HG03520 (cell line): ENCODE data around the gene PARK7.

Experiments
- ATAC-seq: cut with Tn5 transposase; IDR thresholded peaks from one replicate; pipeline ENCODE4 v1.9.1; 2021; ENCODE audit warnings: mild to moderate bottlenecking, moderate library complexity; ENCODE audit not compliant: unreplicated experiment

PARK7 gene

DNA sequence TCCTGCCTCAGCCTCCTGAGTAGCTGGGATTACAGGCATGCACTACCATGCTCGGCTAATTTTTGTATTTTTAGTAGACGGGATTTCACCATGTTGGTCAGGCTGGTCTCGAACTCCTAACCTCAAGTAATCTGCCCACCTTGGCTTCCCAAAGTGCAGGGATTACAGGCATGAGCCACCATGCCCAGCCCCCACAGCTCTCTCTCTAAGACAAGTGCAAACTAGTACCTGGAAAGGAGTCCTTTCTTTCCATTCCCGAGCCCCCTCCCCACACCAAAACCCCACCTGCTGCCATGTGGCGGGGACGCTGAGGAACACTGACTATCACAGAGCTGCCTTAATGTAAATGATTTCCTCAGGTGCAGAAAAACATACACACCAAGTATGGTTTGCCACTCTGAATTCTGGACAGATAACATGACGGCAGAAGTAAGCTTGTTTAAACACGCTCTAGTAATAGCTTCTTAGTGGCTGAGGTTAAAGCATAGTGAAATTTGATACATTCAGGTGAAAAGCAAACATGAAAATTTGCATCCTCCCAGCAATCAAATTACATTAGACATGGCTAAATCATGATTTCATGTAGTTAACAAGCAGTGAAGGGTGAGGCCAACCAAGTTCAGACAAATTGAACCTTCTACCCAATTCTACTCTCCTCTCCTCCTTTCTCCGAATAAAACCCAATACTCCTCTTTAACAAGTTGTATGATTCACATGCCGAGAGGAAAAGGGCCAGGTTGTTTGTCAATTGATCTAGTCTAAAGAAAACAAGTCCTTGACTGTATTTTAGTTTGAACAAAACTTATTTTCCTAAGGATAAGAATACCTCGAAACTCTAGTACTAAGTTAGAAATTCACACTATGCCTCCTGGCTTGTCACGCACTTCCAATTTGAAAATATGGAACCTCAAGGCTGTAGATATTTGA lies 44.8 kb downstream of the PARK7 start:
- ATAC-seq, result no peak

DNA sequence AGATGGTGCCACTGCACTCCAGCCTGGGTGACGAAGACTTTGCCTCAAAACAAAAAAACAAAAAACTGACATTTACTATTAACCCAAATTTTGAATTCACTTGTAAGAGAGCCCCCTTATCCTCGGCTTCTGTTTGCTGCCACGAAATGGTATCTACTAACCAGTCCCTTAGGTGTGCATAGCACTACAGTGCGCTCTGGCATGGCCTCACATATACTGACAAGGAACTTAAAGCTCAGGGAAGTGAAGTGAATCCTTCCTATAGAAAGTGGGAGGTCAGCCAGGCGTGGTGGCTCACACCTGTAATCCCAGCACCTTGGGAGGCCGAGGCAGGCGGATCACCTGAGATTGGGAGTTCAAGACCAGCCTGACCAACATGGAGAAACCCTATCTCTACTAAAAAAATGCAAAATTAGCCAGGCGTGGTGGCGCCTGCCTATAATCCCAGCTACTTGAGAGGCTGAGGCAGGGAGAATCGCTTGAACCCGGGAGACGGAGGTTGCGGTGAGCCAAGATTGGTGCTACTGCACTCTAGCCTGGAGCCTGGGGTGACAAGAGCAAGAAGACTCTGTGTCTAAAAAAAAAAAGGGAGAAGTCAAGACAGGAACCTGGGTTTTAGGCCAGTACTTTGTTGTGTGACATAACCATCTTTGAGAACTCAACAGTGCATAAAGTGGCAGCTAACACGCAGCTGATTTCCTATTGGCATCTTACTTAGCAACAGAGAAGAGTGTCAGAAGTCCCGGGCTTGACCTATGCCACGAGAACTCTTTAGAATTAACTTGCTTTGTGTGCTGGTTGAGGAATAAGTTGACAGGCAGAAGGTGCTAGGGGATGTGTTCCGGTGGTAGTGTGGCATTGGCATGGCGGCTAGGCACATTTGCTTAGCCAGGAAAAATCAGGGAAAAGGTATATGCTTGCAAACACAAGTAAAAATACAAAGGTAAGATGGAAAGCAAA lies 47.8 kb downstream of the PARK7 start:
- ATAC-seq, result no peak

DNA sequence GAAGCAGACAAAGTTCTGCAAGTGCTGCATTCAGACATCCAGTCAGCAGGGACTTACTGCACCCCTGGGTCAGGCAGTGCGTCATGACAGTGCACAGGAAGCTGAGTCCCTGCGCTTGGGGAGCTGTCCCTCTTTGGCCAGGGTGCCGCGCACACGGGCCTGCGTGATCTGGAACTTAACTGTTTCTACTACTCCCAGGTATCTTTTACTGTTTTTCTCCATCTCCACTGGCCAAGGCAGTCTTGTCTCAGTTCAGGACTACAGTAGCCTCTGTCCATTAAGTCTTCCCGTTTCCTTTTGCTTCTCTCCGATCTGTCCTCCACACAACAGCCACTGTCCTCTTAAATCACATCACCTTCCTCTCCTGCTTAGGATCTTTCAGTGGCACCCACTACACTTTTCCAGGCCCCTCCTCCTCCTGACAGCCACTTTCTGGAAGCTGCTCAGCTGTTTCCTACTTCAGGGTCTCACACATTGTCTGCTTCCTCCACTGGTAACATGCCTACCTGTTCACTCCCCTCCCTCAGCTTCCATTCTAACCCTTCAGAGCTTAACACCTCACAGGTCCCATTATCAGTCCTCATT lies 48.7 kb downstream of the PARK7 start:
- ATAC-seq, result no peak

DNA sequence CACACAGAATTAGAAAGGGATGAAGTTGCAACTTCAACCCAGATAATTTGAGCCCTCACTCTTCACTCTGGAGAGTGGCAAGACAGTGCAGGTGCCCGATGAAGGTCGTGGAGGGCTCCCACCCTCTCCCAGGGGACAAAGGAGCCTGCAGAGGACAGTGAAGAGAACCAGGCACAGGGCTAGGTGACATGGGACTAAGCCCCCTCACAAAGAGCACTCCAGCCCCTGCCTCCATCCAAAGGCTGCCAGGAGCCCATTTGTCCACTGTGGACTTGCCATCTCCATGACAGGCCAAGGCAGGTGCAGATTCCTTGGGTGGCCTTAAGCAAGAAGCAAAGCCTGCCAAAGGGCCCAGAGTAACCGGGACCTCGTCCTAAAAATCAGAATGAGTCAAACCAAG lies 49.5 kb downstream of the PARK7 start:
- ATAC-seq, result no peak

DNA sequence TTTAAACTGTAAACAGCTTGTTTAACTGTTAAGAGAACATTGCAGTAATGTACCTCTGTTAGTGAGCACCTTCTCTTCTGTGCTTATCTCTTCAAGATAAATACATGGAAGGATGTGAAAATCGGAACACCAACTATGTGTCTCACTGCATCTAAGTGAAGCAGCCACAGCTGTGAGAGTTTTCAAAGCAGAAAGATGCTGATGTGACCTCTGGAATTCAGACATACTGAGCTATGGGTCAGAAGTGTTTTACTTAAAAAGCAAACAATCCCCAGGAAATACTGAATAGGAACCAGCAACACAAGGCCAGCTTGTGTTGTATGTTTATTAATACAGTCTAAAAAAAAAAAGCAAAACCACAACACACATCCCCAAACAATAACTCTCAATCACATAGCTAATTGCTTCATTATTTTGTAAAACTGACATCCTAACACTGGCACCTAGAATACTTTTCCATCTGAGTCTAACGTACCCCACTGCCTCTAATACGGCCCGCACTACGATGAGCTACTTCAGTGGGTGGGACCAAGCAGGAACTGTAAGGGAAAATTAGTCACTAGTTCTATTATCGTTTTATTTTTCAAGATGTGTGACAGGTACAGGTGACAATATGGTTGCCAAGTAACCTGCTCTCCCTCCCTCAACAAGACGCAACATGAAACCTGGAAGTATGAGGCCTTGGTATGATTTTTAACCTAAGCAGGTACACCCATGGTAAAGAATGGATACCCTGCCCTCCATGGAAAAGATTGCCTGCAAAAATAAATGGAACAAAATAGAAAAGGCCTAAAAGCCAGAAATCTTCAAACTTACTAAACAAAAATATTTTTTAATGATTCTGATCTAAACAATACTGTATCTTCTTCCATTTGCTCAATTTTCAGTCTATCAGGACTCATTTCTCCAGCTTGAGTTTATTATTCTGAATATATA lies 50.7 kb downstream of the PARK7 start:
- no peak for ATAC-seq

DNA sequence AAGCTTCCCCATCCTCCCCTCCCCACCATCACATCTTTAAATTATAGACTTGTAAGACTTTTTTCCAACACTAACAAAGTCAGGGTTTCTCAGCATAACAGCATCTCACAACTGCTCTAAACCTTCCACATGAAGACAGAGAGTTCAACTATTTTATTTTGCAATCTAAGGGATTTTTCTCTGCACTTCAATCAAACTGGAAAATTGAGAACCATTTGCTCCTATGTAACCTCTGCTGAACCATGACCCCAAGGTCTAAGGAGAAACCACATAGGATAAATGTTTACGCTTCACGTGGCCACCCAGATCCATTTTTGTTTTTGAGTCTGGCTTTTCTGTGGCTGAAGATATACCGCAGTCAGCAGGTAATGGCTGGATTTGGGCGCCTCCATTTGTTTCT lies 51.4 kb downstream of the PARK7 start:
- no peak for ATAC-seq

DNA sequence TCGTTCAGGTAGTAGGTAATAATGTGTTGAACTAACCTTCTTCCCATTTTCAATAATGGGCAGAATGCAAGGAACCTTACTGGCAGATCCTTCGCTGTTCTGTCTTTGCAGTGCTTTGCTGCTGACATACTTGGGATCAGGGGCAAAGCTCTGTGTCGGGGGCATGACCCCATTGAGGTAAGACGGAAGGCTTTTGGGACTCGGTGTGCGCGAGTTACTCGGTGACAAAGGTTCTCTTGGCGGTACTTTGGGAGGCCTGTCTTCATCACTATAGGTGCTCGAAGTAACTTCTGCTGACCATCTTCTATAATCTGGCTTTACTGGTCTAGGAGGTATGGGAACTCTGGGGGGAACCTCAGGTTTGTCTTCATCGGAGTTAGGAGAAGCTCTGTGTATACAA lies 51.9 kb downstream of the PARK7 start:
- ATAC-seq, result no peak

DNA sequence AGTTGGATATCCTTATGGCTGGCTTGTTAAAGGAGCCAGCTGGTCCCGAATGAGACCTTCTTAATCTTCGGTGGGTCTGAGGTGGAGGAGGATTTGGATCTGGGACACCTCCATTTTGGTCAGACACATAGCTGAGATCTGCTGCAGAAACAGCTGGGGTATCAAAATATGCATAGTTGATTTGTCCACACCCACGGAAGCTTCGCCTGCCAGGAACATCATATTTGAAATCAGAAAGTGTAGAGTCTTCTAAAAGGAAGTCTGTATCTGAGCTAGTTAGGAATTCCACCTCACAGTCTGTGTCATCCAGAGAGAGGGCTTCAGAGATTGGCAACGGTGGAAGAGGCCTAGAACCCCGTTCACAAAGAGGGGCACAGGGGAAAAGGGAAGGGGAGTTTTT lies 52.3 kb downstream of the PARK7 start:
- no peak for ATAC-seq

DNA sequence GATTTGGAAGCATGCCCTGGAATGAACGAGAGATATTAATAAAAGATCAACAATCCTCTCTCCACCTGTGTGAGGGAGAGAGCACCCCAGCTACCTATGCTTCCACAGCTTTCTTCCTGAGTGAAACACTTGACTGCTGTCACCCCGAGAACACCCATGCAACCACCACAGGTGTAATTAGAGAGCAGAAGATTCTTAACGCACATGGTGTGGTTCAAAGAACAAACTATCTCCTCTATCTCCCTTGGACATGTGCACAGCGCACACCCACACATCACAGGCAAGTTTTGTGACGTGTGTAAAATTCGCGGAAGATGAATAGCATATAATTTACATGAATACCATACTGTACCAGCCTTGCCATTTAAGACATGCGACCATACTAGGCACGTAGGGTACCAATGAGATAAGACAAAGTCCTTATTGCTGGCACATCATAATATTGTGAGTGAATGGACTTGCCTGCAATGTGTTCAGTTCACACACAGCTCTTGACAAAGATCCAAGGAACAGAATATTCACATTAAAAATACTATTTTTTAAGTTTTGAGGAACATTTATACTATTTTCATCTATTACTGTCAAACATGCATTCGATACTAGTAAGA lies 53.0 kb downstream of the PARK7 start:
- ATAC-seq, result no peak

DNA sequence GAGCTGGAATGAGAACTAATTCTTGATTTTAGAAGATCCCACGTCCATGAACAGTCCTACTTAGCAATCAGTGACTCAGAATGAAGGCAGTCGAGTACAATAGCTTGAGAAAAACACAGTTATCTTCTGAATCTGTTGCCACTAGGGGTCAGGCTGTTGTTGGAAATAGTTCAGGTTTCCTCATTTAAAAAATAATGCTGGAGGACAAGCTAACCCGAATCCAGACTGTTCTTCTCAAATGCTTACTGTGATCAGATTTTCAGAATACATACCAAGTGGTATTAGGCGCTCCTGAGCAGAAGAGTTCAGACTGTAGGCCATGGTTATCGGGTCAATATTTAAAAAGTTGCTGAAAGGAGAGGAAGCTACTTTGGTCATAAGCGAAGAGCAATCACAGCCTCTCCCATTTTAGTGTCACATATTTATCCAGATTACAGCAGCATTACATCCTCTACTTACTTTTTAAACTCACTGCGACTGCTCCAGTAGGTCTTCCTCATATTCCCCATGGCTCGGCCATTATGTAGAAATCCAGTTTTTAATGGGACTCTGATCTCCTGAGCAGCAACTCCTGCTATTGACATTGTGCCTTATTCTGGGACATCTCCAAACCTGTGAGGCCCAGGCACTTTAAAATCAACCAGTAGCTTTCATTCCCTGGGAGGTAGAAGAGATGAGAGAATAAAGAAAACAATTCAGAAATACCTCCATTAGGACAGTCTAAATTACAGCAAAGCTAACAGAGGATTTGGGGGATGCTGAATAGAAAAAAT lies 53.7 kb downstream of the PARK7 start:
- no peak for ATAC-seq

DNA sequence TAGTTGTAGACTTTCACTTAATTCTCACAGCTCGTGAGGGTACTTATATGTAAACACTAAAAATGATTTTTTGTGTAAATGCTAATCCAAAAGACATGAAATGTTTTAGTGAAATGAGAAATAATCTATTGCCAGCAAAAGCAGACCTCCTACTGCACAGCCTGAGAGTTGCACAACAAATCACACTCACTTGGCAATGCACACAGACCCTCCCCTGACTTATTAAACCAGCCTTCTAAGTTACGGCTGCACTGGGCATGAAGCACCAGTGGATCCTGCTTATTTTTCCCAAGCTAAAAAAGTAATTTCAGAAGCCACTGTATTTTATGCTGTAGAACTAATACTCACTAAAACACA lies 54.3 kb downstream of the PARK7 start:
- ATAC-seq, result no peak

DNA sequence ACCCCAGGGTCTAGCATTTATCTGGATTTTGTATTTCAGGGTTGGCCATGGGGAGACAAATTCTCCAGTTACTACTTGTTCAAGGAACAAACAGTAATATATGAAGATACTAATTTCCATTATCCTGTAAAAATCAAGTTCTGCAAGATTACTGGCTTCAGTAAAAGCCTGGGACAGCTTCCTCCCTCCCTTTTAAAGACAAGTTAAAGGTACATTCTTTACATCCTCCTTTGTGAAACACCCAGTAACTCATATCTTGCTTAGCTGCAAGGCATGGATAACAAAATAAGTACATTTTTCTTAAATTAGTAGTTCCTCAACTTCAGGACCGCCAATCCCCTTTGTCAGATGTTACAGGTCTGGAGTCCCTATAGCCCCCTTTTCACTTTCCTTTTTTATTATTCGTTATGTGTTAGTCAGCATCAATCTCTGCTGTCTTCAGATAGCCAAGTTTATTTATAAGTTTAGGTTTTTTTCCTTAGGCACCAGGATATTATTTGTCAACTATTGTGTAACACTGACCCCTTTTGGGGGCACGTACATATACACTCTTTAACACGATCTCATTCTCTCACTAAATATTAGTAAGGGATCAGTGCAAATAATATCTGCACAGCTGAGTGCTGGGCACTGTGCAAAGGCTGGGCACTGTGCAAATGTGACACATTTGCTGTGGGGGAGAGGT lies 54.8 kb downstream of the PARK7 start:
- ATAC-seq, result no peak

DNA sequence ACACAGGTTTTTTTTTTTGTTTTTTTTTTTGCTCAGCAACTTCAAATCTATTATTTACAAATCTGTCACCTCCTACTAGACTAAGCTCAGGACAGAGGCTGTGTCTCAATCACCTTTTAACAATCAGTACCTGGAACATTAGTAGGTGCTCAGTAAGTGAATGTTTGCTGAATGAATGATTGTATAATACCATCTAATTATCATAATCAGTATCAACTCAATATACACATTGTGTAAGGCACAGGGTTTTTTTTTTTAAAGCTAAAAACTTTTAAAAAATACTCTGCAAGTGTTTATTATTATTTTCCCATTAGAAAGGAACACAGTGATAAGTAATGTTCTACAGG lies 55.4 kb downstream of the PARK7 start:
- no peak for ATAC-seq

DNA sequence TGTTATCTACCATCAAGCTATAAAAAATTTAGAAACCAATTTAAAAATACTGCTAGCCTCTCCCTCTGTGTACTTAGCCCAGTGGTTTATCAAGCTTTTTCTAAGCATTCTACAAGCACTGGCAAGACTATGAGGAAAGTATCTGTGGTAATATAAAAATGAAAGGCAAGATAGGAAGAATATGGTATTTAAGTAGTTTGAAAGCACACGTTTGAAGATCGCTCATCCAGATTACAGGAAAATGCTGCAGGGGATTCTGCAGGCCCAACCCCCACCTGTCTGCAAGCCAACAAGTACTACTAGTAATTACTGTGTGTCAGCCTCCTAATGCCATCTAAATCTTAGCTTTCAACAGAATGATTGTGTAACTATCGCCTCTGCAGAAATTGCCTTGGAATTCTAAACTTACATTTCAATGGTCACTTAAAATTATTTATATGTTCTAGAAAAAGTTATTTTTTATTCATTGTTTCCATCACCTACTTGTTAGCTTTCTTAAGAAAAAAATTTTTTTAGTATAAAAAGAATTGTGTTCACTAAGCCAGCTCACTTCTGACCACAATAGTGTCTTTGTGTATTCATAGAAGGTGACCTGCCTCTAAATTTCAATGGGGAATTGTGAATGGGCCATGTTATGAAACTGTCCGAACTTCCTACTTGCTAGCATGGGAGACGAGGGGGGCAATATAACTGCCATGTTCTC lies 56.1 kb downstream of the PARK7 start:
- no peak for ATAC-seq

DNA sequence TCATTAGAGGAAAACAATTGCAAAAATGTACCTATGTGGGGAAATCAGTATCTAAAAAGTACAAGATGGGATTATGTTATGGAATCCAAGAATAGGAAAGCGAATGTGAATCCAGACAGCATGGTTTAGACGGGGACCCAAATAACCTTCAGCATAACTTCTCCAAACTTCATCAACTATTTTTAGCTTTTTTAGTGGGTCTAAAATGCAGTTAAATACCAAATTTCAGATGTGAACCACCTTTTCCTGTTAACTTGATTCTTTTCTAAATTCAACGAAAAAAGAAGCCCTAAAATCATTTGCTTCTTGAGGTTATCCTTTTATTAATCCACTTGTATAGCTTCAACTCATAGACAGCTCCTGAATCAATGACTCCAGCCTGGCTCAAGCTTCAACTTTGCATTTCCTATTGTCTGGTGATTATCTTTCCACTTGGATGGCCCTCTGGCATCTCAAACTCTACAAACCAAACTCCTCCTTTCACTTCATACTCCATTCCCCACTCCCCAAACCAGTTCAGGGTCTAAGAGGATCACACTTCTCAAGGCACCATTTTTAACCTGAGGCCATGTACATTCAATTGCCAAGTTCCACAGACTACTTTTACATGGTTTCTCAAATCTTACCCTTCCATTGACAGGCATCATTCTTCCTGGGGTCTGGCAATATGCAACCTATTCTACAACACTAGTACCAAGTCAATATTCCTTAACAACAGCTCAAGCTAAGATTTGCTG lies 57.1 kb downstream of the PARK7 start:
- ATAC-seq, result no peak

DNA sequence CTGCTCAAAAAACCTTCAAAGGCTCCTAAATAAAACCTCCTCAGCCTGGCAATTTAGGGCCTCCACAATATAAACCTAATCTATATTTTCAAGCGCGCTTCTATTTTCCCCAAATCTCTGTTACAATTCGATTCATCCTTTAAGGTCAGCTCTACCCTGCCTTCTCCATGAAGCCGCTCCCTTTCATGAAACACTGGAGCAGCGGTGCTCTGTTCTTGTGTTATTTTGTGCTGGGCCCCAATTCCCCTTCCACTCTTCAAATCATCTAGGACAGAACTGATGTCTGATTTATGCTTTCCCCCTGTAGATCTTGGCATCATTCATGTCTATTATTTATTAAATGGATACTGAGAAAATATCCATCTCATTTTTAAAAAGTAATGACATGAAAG lies 57.7 kb downstream of the PARK7 start:
- ATAC-seq, result no peak

DNA sequence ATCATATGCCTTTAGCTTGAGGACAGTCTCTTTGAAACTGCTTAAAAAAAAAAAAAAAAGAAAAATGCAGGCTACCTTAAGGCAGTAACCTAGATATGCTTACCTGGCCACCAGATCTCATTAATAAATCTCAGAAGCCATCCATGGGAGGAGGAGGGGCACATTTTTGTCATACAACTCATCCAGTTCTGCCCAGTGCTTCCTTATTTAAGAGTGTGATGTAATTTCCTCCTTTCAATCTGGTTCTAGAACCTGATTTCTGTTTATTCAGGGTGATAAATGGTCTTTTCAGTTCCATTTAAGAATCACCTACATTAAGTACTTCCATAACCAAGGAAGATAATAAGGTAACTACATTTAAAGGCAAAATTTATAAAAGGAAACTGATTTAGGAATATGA lies 58.5 kb downstream of the PARK7 start:
- ATAC-seq, result no peak
